Measurements from ENCODE around the gene GDF2. TPM values are rescaled to one million over a fixed set of nuclear protein-coding genes. Genes with fewer than 3 reads are reported as not detected.

Gene GDF2
- total RNA-seq, 1 donor from 2014 or later, result not detected

GRCh38 chr10:47312663-47312995 lies 9.6 kb upstream of the GDF2 start:
- DNase-seq, result no peak

GRCh38 chr10:47314416-47314970 lies 7.8 kb upstream of the GDF2 start:
- no peak for DNase-seq

DNA sequence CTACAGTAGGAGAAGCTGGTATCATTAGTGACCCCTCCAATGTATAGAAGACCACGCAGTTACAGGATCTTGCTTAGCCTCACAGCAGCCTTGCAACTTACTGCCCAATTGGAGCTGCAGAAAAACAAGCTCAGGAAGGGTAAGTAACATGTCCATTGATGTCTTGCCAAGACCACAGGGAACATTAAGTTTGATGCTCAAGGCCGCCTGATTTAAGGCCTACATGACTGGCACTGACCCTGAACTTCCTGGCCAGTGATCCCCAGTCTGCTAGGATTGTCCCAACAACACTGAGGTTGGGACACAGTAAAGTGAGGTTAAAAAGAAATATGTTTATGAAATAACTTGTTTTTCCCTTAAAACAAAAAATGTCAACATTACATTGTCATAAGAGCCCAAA lies 6.8 kb upstream of the GDF2 start:
- DNase-seq, result no peak

- DNase-seq, result no peak
These were observed 6.1 kb upstream of the GDF2 start for GRCh38 chr10:47316131-47316530.

- DNase-seq, result no peak
These were observed 5.0 kb upstream of the GDF2 start for GRCh38 chr10:47317251-47317650.

- DNase-seq, result no peak
These were observed 3.5 kb upstream of the GDF2 start for GRCh38 chr10:47318706-47319105.

DNA sequence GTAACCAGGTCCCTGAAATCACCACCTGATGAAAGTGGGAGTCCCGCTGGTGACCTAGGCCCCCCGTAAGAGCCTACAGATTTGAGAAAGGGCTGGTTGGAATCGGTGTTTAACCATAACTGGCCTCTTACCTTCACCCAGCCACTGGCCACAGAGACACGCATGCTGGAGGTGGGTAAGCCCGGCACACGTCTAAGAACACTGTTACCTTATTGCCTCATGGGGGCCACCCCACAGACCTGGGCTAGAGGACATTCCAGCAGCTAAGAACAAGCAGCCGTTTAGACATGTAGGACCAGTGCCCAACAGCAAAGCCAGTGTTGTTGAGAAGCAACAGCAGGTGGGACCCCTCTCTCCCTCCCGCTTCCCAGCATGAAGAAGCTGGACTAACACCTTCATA lies 2.5 kb upstream of the GDF2 start:
- DNase-seq, result peak; percentile 39

DNA sequence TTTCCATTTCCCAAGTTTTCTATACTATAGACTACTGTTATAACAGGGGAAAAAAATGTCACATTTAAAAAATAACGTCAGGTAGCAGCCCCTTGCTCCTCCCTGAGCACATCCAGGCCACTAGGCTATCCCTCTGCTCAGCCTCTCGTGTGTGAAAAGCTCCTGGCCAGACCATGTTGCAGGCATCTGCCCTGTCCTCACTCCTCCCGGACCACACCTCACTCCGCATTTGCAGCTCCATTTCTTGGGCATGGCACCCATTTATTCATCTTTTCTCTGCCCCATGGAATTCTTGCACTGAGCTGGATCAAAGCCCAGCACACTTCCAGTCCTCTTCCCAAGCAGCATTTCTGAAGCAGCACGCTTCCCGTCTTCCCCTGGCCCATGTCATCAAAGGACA lies 1.4 kb upstream of the GDF2 start:
- no peak for DNase-seq

DNA sequence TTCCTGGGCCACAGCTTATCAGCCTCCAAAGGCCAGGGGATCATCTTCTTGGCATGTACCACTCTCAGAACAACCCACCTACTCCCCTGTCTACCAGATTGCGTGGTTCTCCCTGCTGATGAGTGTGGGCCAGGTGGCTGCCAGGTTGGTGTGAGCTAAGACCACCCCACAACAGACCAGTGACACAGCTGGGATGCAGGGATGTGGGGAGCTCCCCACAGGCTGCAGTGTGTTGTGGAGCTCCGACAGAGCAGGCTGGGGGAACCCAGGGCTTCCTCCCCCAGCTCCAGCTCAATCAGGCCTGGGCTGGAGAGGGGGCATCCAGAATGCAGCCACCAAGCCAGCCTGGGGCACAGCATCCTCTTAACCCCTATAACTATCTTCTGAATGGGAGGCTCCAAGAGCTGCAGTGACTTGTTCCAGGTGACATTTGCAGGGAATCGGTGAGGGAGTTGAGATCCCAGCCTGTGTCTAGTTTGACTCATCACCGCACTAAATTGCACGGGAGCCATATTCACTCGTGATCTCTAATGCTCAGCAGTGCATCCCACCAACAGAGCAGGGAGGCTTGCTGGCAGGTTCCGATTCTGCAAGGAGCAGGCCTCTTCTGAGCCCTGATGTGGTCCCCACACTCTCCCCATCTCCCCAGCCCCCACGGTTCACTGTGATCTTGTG lies 596 bp upstream of the GDF2 start:
- no peak for DNase-seq

- no peak for DNase-seq
These were observed 833 bp downstream of the GDF2 start for GRCh38 chr10:47323087-47323486.

- DNase-seq, result no peak
These were observed 1.5 kb downstream of the GDF2 start for GRCh38 chr10:47323636-47324296.

GRCh38 chr10:47325303-47326291 lies 3.3 kb downstream of the GDF2 start:
- no peak for DNase-seq

DNA sequence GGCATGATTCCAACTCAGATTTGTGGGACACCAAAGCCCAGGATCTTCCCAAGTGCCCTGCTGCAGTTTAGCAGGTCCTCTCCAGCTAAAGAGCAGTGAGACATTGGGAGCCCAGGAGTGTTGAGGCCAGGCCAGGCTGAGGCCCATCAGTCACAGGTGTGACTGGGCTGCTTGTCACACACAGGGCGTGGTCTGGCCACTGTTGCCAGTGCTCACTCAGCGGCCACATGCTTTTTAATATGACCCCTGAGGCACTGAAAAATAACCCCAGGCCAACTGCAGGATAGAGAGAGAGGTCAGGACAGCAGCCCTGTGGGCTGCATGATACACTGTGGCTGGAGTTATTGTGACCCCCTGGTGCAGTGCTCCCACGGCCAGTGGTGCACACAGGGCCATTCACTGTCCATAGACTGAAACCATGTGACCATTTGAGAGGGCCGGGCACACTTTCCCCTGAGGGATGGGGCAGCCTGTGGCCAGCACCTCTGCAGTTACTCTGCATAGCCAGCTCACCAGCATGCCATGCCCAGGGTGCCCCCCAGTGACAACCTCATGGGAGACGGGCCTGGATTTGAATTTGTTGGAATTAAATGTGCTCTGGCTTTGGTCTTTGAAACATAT lies 4.2 kb downstream of the GDF2 start:
- DNase-seq, result no peak

- DNase-seq, result no peak
These were observed 4.7 kb downstream of the GDF2 start for GRCh38 chr10:47326927-47327330.

DNA sequence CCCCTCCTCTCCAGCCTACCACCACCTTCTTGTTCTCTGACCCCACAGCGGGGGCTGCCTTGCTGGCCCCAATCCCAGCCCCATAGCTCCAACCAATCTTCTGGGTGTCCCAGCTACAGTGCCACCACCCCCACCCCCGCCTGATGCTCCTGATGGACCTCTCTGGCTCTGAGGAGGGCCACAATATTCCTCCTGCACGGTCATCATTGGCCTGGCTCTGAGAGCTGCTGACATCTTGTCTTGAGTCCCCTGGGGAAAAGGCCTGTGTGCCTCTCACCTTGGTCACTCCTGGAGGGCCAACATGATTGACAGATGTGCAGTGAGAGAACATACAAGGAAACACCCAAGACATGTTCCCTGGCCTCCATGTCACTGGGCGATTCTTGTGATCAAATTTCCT lies 7.6 kb downstream of the GDF2 start:
- DNase-seq, result no peak

- no peak for DNase-seq
These were observed 8.1 kb downstream of the GDF2 start for GRCh38 chr10:47330366-47330765.

- no peak for DNase-seq
These were observed 8.6 kb downstream of the GDF2 start for GRCh38 chr10:47330804-47331203.

DNA sequence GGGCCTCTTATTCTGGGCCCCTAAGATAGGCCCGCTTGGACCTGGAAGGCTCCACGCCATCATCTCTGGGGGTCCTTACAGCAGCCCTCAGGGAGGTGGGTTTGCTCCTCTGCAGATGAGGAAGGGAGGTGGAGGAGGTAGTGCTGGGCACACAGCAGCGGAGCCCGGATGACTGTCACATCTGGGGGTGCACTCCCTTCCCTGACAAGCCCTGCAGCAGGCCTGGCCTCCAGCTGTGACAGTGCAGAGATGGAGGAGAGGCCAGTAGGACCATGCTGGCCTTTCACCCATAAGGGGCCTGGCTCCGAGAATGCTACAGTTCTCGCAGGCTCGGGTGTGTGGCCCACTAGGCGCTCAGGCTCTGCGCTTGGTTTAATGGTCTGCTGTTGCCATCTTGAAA lies 9.2 kb downstream of the GDF2 start:
- no peak for DNase-seq

- no peak for DNase-seq
These were observed 9.7 kb downstream of the GDF2 start for GRCh38 chr10:47331954-47332353.

DNA sequence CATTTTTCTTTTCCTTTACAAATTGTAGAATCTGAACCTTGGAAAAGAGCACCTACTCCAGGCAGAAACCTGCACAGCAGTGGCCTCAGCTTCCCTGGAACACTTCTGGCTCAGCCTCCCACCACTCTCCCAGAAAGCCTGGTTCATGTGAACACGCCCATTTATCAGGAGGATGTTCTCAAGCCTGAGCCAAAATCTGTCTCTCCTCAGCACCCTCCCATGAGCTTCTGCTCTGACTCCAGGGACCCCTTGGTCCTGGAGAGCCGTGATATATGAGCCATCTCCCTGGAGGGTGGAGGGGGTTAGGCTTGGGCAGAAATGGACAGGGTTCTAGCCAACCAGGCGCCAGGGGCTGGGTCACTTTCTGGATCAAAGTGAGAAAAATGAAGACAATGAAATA lies 10.1 kb downstream of the GDF2 start:
- no peak for DNase-seq

DNA sequence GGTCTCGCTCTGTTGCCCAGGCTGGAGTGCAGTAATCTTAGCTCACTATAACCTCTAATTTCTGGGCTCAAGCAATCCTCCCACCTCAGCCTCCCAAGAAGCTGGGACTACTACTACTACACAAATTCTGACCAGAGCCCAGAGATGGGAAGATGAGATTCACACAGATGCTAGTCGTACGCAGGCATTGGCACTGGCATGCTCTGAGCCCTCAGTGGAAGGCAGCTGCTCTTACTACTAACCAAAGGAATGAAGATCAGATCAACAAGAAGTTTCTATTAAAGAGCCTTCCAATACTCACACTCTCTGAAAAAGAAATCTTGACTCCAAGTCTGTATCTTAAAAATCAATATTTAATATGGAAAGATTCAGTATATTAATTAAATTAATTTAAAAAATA lies 10.7 kb downstream of the GDF2 start:
- peak; percentile 15 for DNase-seq

DNA sequence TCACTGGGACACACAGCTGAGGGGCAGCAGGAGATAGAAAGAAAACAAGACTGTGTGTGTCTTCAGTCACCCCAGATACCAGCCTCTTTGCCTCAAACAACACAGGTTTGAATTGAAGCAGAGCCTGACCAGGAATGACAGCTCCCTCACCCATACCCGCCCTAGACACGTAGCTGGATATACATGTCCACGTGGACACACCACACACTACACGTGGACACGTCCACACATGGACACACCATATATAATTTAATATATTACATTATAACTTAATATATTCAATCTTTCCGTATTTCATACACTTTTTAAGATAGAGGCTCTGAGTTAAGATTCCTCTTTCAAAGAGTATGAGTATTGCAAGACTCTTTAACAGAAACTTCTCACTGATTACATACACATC lies 11.3 kb downstream of the GDF2 start:
- DNase-seq, result no peak

Measured in tongue (tissue), 2 donors.